Activated B cell treated with CpG ODN at 0.5 μM for 24 hours (primary cell): ENCODE results near the gene SLC52A3. TPM values are rescaled to one million over a fixed set of nuclear protein-coding genes. Genes with fewer than 3 reads are reported as not detected.

Source experiments
- ATAC-seq: fragments of 200-7000 bp; cut with Tn5 transposase; one replicate; pipeline ENCODE4 v1.10.0; 2021; ENCODE audit warnings: low read depth, mild to moderate bottlenecking, moderate library complexity
- CTCF ChIA-PET: fragments of 350-600 bp; sonication (Branson Sonifier 250); formaldehyde crosslinking; loops from one replicate; lab custom pipeline; 2021; ENCODE audit warnings: antibody characterized with exemption; lab: Charles Lee
- POLR2A ChIA-PET: fragments of 350-600 bp; sonication (Branson Sonifier 250); formaldehyde crosslinking; loops from one replicate; lab custom pipeline; 2021; ENCODE audit warnings: antibody characterized with exemption; lab: Charles Lee
- DNase-seq: peaks from one replicate; pipeline ENCODE4 v3.0.0; 2022
- H3K27ac Mint-ChIP-seq: one replicate; pipeline ENCODE4 v1.8.0; 2020; ENCODE audit warnings: mixed read lengths
- H3K27me3 Mint-ChIP-seq: one replicate; pipeline ENCODE4 v1.8.0; 2021; ENCODE audit warnings: mixed read lengths
- H3K36me3 Mint-ChIP-seq: one replicate; pipeline ENCODE4 v1.8.0; 2021; ENCODE audit warnings: low read depth, mixed read lengths
- H3K4me1 Mint-ChIP-seq: one replicate; pipeline ENCODE4 v1.8.0; 2021; ENCODE audit warnings: mixed read lengths
- H3K4me3 Mint-ChIP-seq: one replicate; pipeline ENCODE4 v1.8.0; 2020; ENCODE audit warnings: mild to moderate bottlenecking, mixed read lengths
- H3K9me3 Mint-ChIP-seq: one replicate; pipeline ENCODE4 v1.8.0; 2020; ENCODE audit warnings: mixed read lengths
- CTCF ChIP-seq: fragments of 200-600 bp; IDR thresholded peaks from one replicate; pipeline ENCODE4 v1.8.0; 2022; ENCODE audit warnings: antibody characterized with exemption, mild to moderate bottlenecking
- intact Hi-C: fragments of 100-400 bp; cut with micrococcal nuclease; formaldehyde crosslinking; loops from one replicate; pipeline ENCODE4 v1.15.1; 2024
- total RNA-seq: library from RNA; stranded (reverse); gene quantifications from 2 replicates; pipeline ENCODE4 v1.2.3, GENCODE V29; 2022

The SLC52A3 gene
- total RNA-seq, 1 donor from 2014 or later = not detected

DNA sequence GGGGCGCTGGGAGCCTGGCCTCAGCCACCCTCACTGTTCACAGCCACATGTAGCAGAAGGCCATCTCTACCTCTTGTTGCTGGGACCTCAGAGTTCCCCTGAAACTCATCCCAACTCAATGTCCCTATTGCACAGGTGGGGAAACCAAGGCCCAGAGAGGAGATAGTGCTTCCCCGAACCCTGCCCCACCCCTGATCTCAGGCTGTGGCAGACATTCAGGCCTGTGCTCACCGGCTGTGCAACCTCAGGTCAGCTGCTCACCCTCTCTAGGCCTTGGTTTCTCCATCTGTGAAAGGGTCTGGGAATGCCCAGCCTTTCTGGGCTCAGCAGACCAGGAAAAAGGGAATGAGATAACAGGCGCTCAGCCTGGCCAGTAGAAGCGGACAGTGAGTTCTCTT lies 6.4 kb upstream of the SLC52A3 start:
- ChIA-PET CTCF (no interaction called here), POLR2A (no interaction called here)
- intact Hi-C loops = no loop called here
- Mint-ChIP-seq H3K4me1 (no peaks in the 10 kb centered on the region), H3K27ac (no peak overlapping the region), H3K36me3 (no peaks in the 10 kb centered on the region), H3K27me3 (peaks cover 18% of the 10 kb centered on the region), H3K9me3 (peaks cover 2% of the 10 kb centered on the region), H3K4me3 (no peak overlapping the region)
- DNase-seq (no peak), ATAC-seq (no peak)
- no peak for TF ChIP-seq CTCF

GRCh38 chr20:774016-774659 lies 5.8 kb upstream of the SLC52A3 start:
- no peak for ATAC-seq
- Mint-ChIP-seq H3K27ac (no peak overlapping the region), H3K27me3 (peaks cover 18% of the 10 kb centered on the region), H3K4me1 (no peaks in the 10 kb centered on the region), H3K4me3 (no peak overlapping the region), H3K9me3 (peaks cover 2% of the 10 kb centered on the region), H3K36me3 (no peaks in the 10 kb centered on the region)
- POLR2A ChIA-PET = no interaction called here
- no peak for TF ChIP-seq CTCF
- CTCF ChIA-PET = no interaction called here
- intact Hi-C loops = no loop called here
- DNase-seq = no peak

DNA sequence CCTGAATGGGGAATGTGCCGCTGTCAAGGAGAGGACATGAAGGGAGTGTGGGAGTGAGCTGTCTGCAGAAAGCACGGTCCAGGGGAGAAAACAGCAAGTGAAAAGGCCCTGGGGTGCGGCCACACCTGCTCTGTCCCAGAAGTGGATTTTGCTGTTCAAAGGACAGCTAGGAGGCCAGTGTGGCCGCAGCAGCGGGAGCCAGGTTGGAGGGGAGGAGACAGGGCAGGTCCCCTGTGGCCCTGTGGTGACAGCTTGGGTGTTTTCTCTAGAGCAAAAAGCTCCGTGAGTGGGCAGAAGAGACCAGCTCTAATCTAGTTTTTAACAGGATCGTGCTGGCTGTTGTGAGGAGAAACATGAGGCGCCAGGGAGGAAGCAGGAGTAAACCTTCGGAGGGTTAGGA lies 4.5 kb upstream of the SLC52A3 start:
- no peak overlapping the region for H3K27ac Mint-ChIP-seq
- no peak for DNase-seq
- H3K36me3 Mint-ChIP-seq = no peaks in the 10 kb centered on the region
- H3K4me1 Mint-ChIP-seq = no peaks in the 10 kb centered on the region
- ChIA-PET POLR2A (interaction anchor here (0.5 kb wide), 1 partner anchor 242 kb away, joined by 8 read pairs; no protein-coding TSS in a partner anchor), CTCF (no interaction called here)
- peaks cover 17% of the 10 kb centered on the region for H3K27me3 Mint-ChIP-seq
- no peak for ATAC-seq
- H3K9me3 Mint-ChIP-seq = peaks cover 2% of the 10 kb centered on the region
- intact Hi-C loops = no loop called here
- H3K4me3 Mint-ChIP-seq = no peak overlapping the region
- no peak for TF ChIP-seq CTCF

GRCh38 chr20:771741-772464 lies 3.6 kb upstream of the SLC52A3 start:
- ATAC-seq = no peak
- TF ChIP-seq CTCF = no peak
- ChIA-PET CTCF (no interaction called here), POLR2A (no interaction called here)
- Mint-ChIP-seq H3K27ac (no peak overlapping the region), H3K36me3 (no peaks in the 10 kb centered on the region), H3K4me3 (no peak overlapping the region), H3K9me3 (peaks cover 2% of the 10 kb centered on the region), H3K4me1 (no peaks in the 10 kb centered on the region), H3K27me3 (peaks cover 15% of the 10 kb centered on the region)
- DNase-seq = no peak
- intact Hi-C loops = no loop called here

DNA sequence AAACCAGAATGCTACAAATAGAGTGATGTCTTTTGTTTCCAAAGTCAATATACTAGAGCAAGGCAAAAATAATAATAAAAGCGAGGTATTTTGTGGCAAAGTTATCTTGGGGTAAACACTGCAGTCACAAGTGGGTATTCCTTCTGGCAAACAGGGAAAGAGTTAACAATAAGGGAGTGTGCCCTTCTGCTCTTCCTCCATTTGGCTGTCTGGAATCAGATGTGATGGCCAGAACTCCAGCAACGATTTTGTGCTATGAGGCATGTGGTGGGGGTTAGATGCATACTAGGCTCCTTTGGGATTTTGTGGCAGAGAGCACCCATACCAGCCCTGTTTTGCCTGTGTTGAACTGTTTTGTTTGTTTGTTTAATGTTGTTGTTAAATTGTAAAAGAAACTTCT lies 2.4 kb upstream of the SLC52A3 start:
- CTCF ChIA-PET = no interaction called here
- Mint-ChIP-seq H3K4me1 (no peaks in the 10 kb centered on the region), H3K4me3 (no peak overlapping the region), H3K27ac (no peak overlapping the region), H3K36me3 (no peaks in the 10 kb centered on the region), H3K9me3 (peaks cover 2% of the 10 kb centered on the region), H3K27me3 (peaks cover 11% of the 10 kb centered on the region)
- POLR2A ChIA-PET = no interaction called here
- DNase-seq (no peak), ATAC-seq (no peak)
- TF ChIP-seq CTCF = no peak
- intact Hi-C loops = no loop called here
